ENCODE results near the gene GPANK1.

The GPANK1 gene

GRCh38 chr6:31629014-31629413 lies 35.8 kb downstream of the GPANK1 start:
- H3K9ac ChIP-seq (ENCODE audit: low read length): no peak overlapping the region
- H3K36me3 ChIP-seq (ENCODE audit: control insufficient read depth, insufficient read depth, low read length): peaks cover 33% of the 10 kb centered on the region
- H3K4me3 ChIP-seq (ENCODE audit: low read length): no peak overlapping the region
- H3K27me3 ChIP-seq (ENCODE audit: control insufficient read depth, insufficient read depth, low read length): no peaks in the 10 kb centered on the region
- H3K9me3 ChIP-seq (ENCODE audit: control insufficient read depth, low read length): no peaks in the 10 kb centered on the region
- no peaks in the 10 kb centered on the region for H3K4me1 ChIP-seq (ENCODE audit: control insufficient read depth, insufficient read depth, low read length)

- Histone ChIP-seq H3K9me3 (ENCODE audit: control insufficient read depth, low read length) (no peaks in the 10 kb centered on the region), H3K36me3 (ENCODE audit: control insufficient read depth, insufficient read depth, low read length) (peaks cover 33% of the 10 kb centered on the region), H3K27me3 (ENCODE audit: control insufficient read depth, insufficient read depth, low read length) (no peaks in the 10 kb centered on the region), H3K9ac (ENCODE audit: low read length) (no peak overlapping the region), H3K4me3 (ENCODE audit: low read length) (no peak overlapping the region), H3K4me1 (ENCODE audit: control insufficient read depth, insufficient read depth, low read length) (peaks cover 2% of the 10 kb centered on the region)
These were observed 37.0 kb downstream of the GPANK1 start for GRCh38 chr6:31627690-31628287.

- Histone ChIP-seq H3K4me3 (ENCODE audit: low read length) (no peak overlapping the region), H3K27me3 (ENCODE audit: control insufficient read depth, insufficient read depth, low read length) (no peaks in the 10 kb centered on the region), H3K9ac (ENCODE audit: low read length) (no peak overlapping the region), H3K4me1 (ENCODE audit: control insufficient read depth, insufficient read depth, low read length) (peaks cover 10% of the 10 kb centered on the region), H3K9me3 (ENCODE audit: control insufficient read depth, low read length) (no peaks in the 10 kb centered on the region), H3K36me3 (ENCODE audit: control insufficient read depth, insufficient read depth, low read length) (peaks cover 30% of the 10 kb centered on the region)
These were observed 37.8 kb downstream of the GPANK1 start for GRCh38 chr6:31626952-31627351.

GRCh38 chr6:31624070-31624469 lies 40.7 kb downstream of the GPANK1 start:
- Histone ChIP-seq H3K4me3 (ENCODE audit: low read length) (no peak overlapping the region), H3K9ac (ENCODE audit: low read length) (no peak overlapping the region), H3K4me1 (ENCODE audit: control insufficient read depth, insufficient read depth, low read length) (peaks cover 19% of the 10 kb centered on the region), H3K27me3 (ENCODE audit: control insufficient read depth, insufficient read depth, low read length) (no peaks in the 10 kb centered on the region), H3K36me3 (ENCODE audit: control insufficient read depth, insufficient read depth, low read length) (peaks cover 21% of the 10 kb centered on the region), H3K9me3 (ENCODE audit: control insufficient read depth, low read length) (no peaks in the 10 kb centered on the region)

GRCh38 chr6:31622684-31623091 lies 42.1 kb downstream of the GPANK1 start:
- Histone ChIP-seq H3K9ac (ENCODE audit: low read length) (peak overlapping the region; percentile 98), H3K27me3 (ENCODE audit: control insufficient read depth, insufficient read depth, low read length) (no peaks in the 10 kb centered on the region), H3K36me3 (ENCODE audit: control insufficient read depth, insufficient read depth, low read length) (peaks cover 17% of the 10 kb centered on the region), H3K9me3 (ENCODE audit: control insufficient read depth, low read length) (no peaks in the 10 kb centered on the region), H3K4me3 (ENCODE audit: low read length) (no peak overlapping the region), H3K4me1 (ENCODE audit: control insufficient read depth, insufficient read depth, low read length) (peaks cover 19% of the 10 kb centered on the region)

- Histone ChIP-seq H3K36me3 (ENCODE audit: control insufficient read depth, insufficient read depth, low read length) (peaks cover 13% of the 10 kb centered on the region), H3K9ac (ENCODE audit: low read length) (peak overlapping the region; percentile 98), H3K27me3 (ENCODE audit: control insufficient read depth, insufficient read depth, low read length) (no peaks in the 10 kb centered on the region), H3K9me3 (ENCODE audit: control insufficient read depth, low read length) (no peaks in the 10 kb centered on the region), H3K4me3 (ENCODE audit: low read length) (peak overlapping the region; percentile 82), H3K4me1 (ENCODE audit: control insufficient read depth, insufficient read depth, low read length) (peaks cover 19% of the 10 kb centered on the region)
These were observed 42.8 kb downstream of the GPANK1 start for GRCh38 chr6:31621991-31622390.

GRCh38 chr6:31621320-31621939 lies 43.4 kb downstream of the GPANK1 start:
- H3K4me1 ChIP-seq (ENCODE audit: control insufficient read depth, insufficient read depth, low read length): peaks cover 19% of the 10 kb centered on the region
- peaks cover 10% of the 10 kb centered on the region for H3K36me3 ChIP-seq (ENCODE audit: control insufficient read depth, insufficient read depth, low read length)
- H3K9ac ChIP-seq (ENCODE audit: low read length): peak overlapping the region; percentile 98
- no peaks in the 10 kb centered on the region for H3K27me3 ChIP-seq (ENCODE audit: control insufficient read depth, insufficient read depth, low read length)
- peak overlapping the region; percentile 82 for H3K4me3 ChIP-seq (ENCODE audit: low read length)
- no peaks in the 10 kb centered on the region for H3K9me3 ChIP-seq (ENCODE audit: control insufficient read depth, low read length)

- peak within 1 kb of the TSS; percentile 98 for H3K9ac ChIP-seq (ENCODE audit: low read length)
- H3K4me1 ChIP-seq (ENCODE audit: control insufficient read depth, insufficient read depth, low read length): peaks cover 19% of the 10 kb centered on the region
- H3K9me3 ChIP-seq (ENCODE audit: control insufficient read depth, low read length): no peaks in the 10 kb centered on the region
- H3K4me3 ChIP-seq (ENCODE audit: low read length): peak within 1 kb of the TSS; percentile 82
- peaks cover 8% of the 10 kb centered on the region for H3K36me3 ChIP-seq (ENCODE audit: control insufficient read depth, insufficient read depth, low read length)
- H3K27me3 ChIP-seq (ENCODE audit: control insufficient read depth, insufficient read depth, low read length): no peaks in the 10 kb centered on the region
These were observed 44.0 kb downstream of the GPANK1 start, which contains the start of gene PRRC2A for GRCh38 chr6:31620586-31621319. Gene PRRC2A (plus strand): TSS chr6:31620715. CDS start chr6:31622790, 2,075 bp downstream.

GRCh38 chr6:31619805-31620585 lies 44.8 kb downstream of the GPANK1 start:
- Histone ChIP-seq H3K9me3 (ENCODE audit: control insufficient read depth, low read length) (no peaks in the 10 kb centered on the region), H3K9ac (ENCODE audit: low read length) (peak overlapping the region; percentile 77), H3K27me3 (ENCODE audit: control insufficient read depth, insufficient read depth, low read length) (no peaks in the 10 kb centered on the region), H3K36me3 (ENCODE audit: control insufficient read depth, insufficient read depth, low read length) (peaks cover under 1% of the 10 kb centered on the region), H3K4me1 (ENCODE audit: control insufficient read depth, insufficient read depth, low read length) (peaks cover 19% of the 10 kb centered on the region), H3K4me3 (ENCODE audit: low read length) (peak overlapping the region; percentile 67)

GRCh38 chr6:31617010-31617409 lies 47.8 kb downstream of the GPANK1 start:
- Histone ChIP-seq H3K27me3 (ENCODE audit: control insufficient read depth, insufficient read depth, low read length) (no peaks in the 10 kb centered on the region), H3K4me1 (ENCODE audit: control insufficient read depth, insufficient read depth, low read length) (peaks cover 9% of the 10 kb centered on the region), H3K4me3 (ENCODE audit: low read length) (no peak overlapping the region), H3K9me3 (ENCODE audit: control insufficient read depth, low read length) (no peaks in the 10 kb centered on the region), H3K9ac (ENCODE audit: low read length) (no peak overlapping the region), H3K36me3 (ENCODE audit: control insufficient read depth, insufficient read depth, low read length) (no peaks in the 10 kb centered on the region)

GRCh38 chr6:31615748-31616147 lies 49.0 kb downstream of the GPANK1 start:
- Histone ChIP-seq H3K4me3 (ENCODE audit: low read length) (no peak overlapping the region), H3K9me3 (ENCODE audit: control insufficient read depth, low read length) (no peaks in the 10 kb centered on the region), H3K4me1 (ENCODE audit: control insufficient read depth, insufficient read depth, low read length) (no peaks in the 10 kb centered on the region), H3K36me3 (ENCODE audit: control insufficient read depth, insufficient read depth, low read length) (no peaks in the 10 kb centered on the region), H3K9ac (ENCODE audit: low read length) (no peak overlapping the region), H3K27me3 (ENCODE audit: control insufficient read depth, insufficient read depth, low read length) (no peaks in the 10 kb centered on the region)
